HepG2 (cell line): ENCODE measurements around the gene LAP3. TPM values are rescaled to one million over a fixed set of nuclear protein-coding genes. Genes with fewer than 3 reads are reported as not detected.

ENCODE experiments used
- ATF7-NPFF ChIP-seq: sonication (generic); formaldehyde crosslinking; IDR thresholded peaks from 2 replicates; pipeline ENCODE4 v1.8.1; 2023; ENCODE audit warnings: mild to moderate bottlenecking, low read depth, missing genetic modification reagents, moderate library complexity
- CEBPB ChIP-seq: IDR thresholded peaks from 2 replicates; pipeline ENCODE4 v1.6.1; 2011; ENCODE audit warnings: low read depth, low read length, improper control_type of control experiment, borderline replicate concordance
- HHEX ChIP-seq: IDR thresholded peaks from 2 replicates; pipeline ENCODE4 v1.6.1; 2016; ENCODE audit warnings: control low read depth
- MLX ChIP-seq: IDR thresholded peaks from 2 replicates; pipeline ENCODE4 v1.6.1; 2016
- PAWR ChIP-seq: sonication (generic); formaldehyde crosslinking; IDR thresholded peaks from 2 replicates; pipeline ENCODE4 v1.4.0; 2020; ENCODE audit warnings: missing genetic modification reagents, mild to moderate bottlenecking, borderline replicate concordance
- SKI ChIP-seq: fragments of 450-650 bp; IDR thresholded peaks from one replicate; pipeline ENCODE4 v1.6.1; 2018; ENCODE audit warnings: mild to moderate bottlenecking; ENCODE audit not compliant: partially characterized antibody
- TARDBP ChIP-seq: sonication (generic); formaldehyde crosslinking; IDR thresholded peaks from 2 replicates; pipeline ENCODE4 v1.8.0; 2022; ENCODE audit warnings: mild to moderate bottlenecking, missing genetic modification reagents
- ZBTB40 ChIP-seq, 2 experiments: fragments of 450-650 bp in 1 of 2; sonication (generic) in 1 of 2; formaldehyde crosslinking in 1 of 2; IDR thresholded peaks; 2 replicates each; pipeline versions ENCODE4 v1.6.1 to v1.8.0; 2016 to 2022; ENCODE audit warnings: antibody characterized with exemption in 1 of 2, mild to moderate bottlenecking in 1 of 2, missing genetic modification reagents in 1 of 2
- ZBTB49 ChIP-seq: sonication (generic); formaldehyde crosslinking; IDR thresholded peaks from 2 replicates; pipeline ENCODE4 v1.4.0; 2020; ENCODE audit warnings: missing genetic modification reagents, borderline replicate concordance
- ZKSCAN8 ChIP-seq: IDR thresholded peaks from 2 replicates; pipeline ENCODE4 v1.6.1; 2016; ENCODE audit warnings: borderline replicate concordance, missing genetic modification reagents, missing compliant biosample characterization
- ZNF160 ChIP-seq: sonication (generic); formaldehyde crosslinking; IDR thresholded peaks from 2 replicates; pipeline ENCODE4 v1.8.0; 2022; ENCODE audit warnings: mild to moderate bottlenecking, inconsistent platforms, missing genetic modification reagents
- ZNF574 ChIP-seq: sonication (generic); formaldehyde crosslinking; IDR thresholded peaks from 2 replicates; pipeline ENCODE4 v1.4.0; 2020; ENCODE audit warnings: missing genetic modification reagents
- polyA plus RNA-seq, 8 experiments: library from polyadenylated mRNA; depleted of rRNA in 3 of 8; stranded (reverse) in 7 of 8; unstranded in 1 of 8; fragments of >200 nt; fragmentation: Illumina TruSeq in 4 of 8; extraction: Trizol in 4 of 8; gene quantifications; 2 replicates each; pipeline versions ENCODE4 v1.2.1 to v1.2.3, GENCODE V29; 2011 to 2016; ENCODE audit warnings: low read depth in 4 of 8, missing spikeins in 1 of 8, mixed read lengths in 1 of 8; ENCODE audit not compliant: insufficient read depth in 1 of 8
- total RNA-seq, 5 experiments: library from RNA; depleted of rRNA; stranded (reverse); fragments of >200 nt; fragmentation: Illumina TruSeq; extraction: Trizol; gene quantifications; 2 replicates each; pipeline ENCODE4 v1.2.3, GENCODE V29; 2016; ENCODE audit warnings: low read depth in 1 of 5

The LAP3 gene
- total and polyA plus RNA-seq, 2 of the 13 experiments (the other 11 are each of a cell fraction or from before 2014, with no cell fraction given): 106 to 125 TPM

GRCh38 chr4:17558941-17559708, 17.9 kb upstream of the LAP3 start (continued):
- TF ChIP-seq SKI (peak; percentile 61), ZBTB49 (CRISPR knock-in tag) (no peak), ZBTB40 (IDR thresholded peaks at IDR 0.05) (peak; percentile 98), ZBTB40 (CRISPR knock-in tag; IDR thresholded peaks at IDR 0.05) (peak; percentile 99), CEBPB (peak; percentile 81), ATF7-NPFF (CRISPR knock-in tag) (peak; percentile 59; the same call in 1 of the 2 replicates), PAWR (no peak), ZNF160 (CRISPR knock-in tag) (peak; percentile 74; the same call in 1 of the 2 replicates), TARDBP (peak; percentile 88), HHEX (CRISPR knock-in tag) (peak; percentile 46; the same call in 1 of the 2 replicates), ZKSCAN8 (CRISPR knock-in tag) (peak; percentile 85; the same call in 1 of the 2 replicates), MLX (CRISPR knock-in tag) (peak; percentile 90), ZNF574 (CRISPR knock-in tag) (peak; percentile 77)
